Measurements from ENCODE around the gene KYAT1. TPM values are rescaled to one million over a fixed set of nuclear protein-coding genes. Genes with fewer than 3 reads are reported as not detected.

Gene KYAT1
- total and polyA plus RNA-seq, 8 donors, result 0.58 to 25.7 (median 5.7) TPM

- intact Hi-C loops (cut with DNase I; ENCODE audit: low total_unique reads), result no loop called here
- 74 to 88% (median 84%) methylated on average over 3 to 5 of the region's 5 CpGs for WGBS, 5 donors
- H3K4me1 ChIP-seq, result peaks cover 22 to 69% (median 47%) of the 10 kb centered on the region in 4 donors
These were observed 20.1 kb upstream of the KYAT1 start for GRCh38 chr9:128901822-128902221.

GRCh38 chr9:128901379-128901778 is 19.6 kb upstream of the KYAT1 start:
- H3K4me3 ChIP-seq, result no peak overlapping the region
- WGBS, 5 donors, result 69 to 93% (median 87%) methylated on average over 4 to 7 of the region's 7 CpGs
- H3K36me3 ChIP-seq, result peaks cover 21 to 34% (median 31%) of the 10 kb centered on the region in 4 donors
- TF ChIP-seq POLR2A (IDR thresholded peaks at IDR 0.05) (no peak), EP300 (IDR thresholded peaks at IDR 0.05) (no peak), POLR2AphosphoS5 (IDR thresholded peaks at IDR 0.05) (no peak), CTCF (IDR thresholded peaks at IDR 0.05) (no peak)
- no peaks in the 10 kb centered on the region for H3K27me3 ChIP-seq
- H3K9me3 ChIP-seq, result no peaks in the 10 kb centered on the region
- peaks cover 22 to 69% (median 45%) of the 10 kb centered on the region in 4 donors for H3K4me1 ChIP-seq
- intact Hi-C loops (cut with DNase I; ENCODE audit: low total_unique reads), result no loop called here
- peak overlapping the region in 4 of 5 donors; percentile 55 to 78 (median 73) for H3K27ac ChIP-seq
- no peak for DNase-seq

More at GRCh38 chr9:128901822-128902221, 20.1 kb upstream of the KYAT1 start:
- Histone ChIP-seq H3K27ac (peak overlapping the region; percentile 55 to 78 (median 74)), H3K4me3 (peak overlapping the region in 1 of 4 donors; percentile 6), H3K36me3 (peaks cover 17 to 34% (median 31%) of the 10 kb centered on the region in 4 donors), H3K9me3 (no peaks in the 10 kb centered on the region), H3K27me3 (no peaks in the 10 kb centered on the region)
- TF ChIP-seq POLR2AphosphoS5 (IDR thresholded peaks at IDR 0.05), result no peak
- TF ChIP-seq CTCF (IDR thresholded peaks at IDR 0.05), result no peak
- no peak for TF ChIP-seq POLR2A (IDR thresholded peaks at IDR 0.05)
- TF ChIP-seq EP300 (IDR thresholded peaks at IDR 0.05), result no peak
- no peak for DNase-seq

GRCh38 chr9:128899566-128900322 is 18.0 kb upstream of the KYAT1 start:
- H3K27ac ChIP-seq, result peak overlapping the region; percentile 26 to 63 (median 44)
- H3K4me3 ChIP-seq, result no peak overlapping the region
- 50 to 61% (median 55%) methylated on average over 8 of the region's 8 CpGs for WGBS, 5 donors
- H3K9me3 ChIP-seq, result no peaks in the 10 kb centered on the region
- peaks cover 31 to 51% (median 43%) of the 10 kb centered on the region in 4 donors for H3K36me3 ChIP-seq
- H3K4me1 ChIP-seq, result peaks cover 22 to 69% (median 46%) of the 10 kb centered on the region in 4 donors
- peak in 1 of 2 donors; percentile 57 for DNase-seq
- TF ChIP-seq CTCF (IDR thresholded peaks at IDR 0.05) (no peak), POLR2A (IDR thresholded peaks at IDR 0.05) (no peak), EP300 (IDR thresholded peaks at IDR 0.05) (no peak), POLR2AphosphoS5 (IDR thresholded peaks at IDR 0.05) (no peak)
- H3K27me3 ChIP-seq, result no peaks in the 10 kb centered on the region
- intact Hi-C loops (cut with DNase I; ENCODE audit: low total_unique reads), result no loop called here

GRCh38 chr9:128898845-128899565 is 17.3 kb upstream of the KYAT1 start:
- H3K4me1 ChIP-seq, result peaks cover 22 to 63% (median 43%) of the 10 kb centered on the region in 4 donors
- 77 to 87% (median 86%) methylated on average over 17 to 18 of the region's 18 CpGs for WGBS, 5 donors
- no peaks in the 10 kb centered on the region for H3K27me3 ChIP-seq
- H3K9me3 ChIP-seq, result no peaks in the 10 kb centered on the region
- H3K36me3 ChIP-seq, result peaks cover 31 to 54% (median 49%) of the 10 kb centered on the region in 4 donors
- intact Hi-C loops (cut with DNase I; ENCODE audit: low total_unique reads), result no loop called here
- H3K4me3 ChIP-seq, result no peak overlapping the region
- TF ChIP-seq EP300 (IDR thresholded peaks at IDR 0.05) (no peak), POLR2AphosphoS5 (IDR thresholded peaks at IDR 0.05) (no peak), POLR2A (IDR thresholded peaks at IDR 0.05) (no peak), CTCF (IDR thresholded peaks at IDR 0.05) (no peak)
- H3K27ac ChIP-seq, result peak overlapping the region; percentile 15 to 63 (median 44)
- no peak for DNase-seq
